Ovary (tissue), 9 donors: Measurements from ENCODE around the gene CHAD. TPM values are rescaled to one million over a fixed set of nuclear protein-coding genes. Genes with fewer than 3 reads are reported as not detected.

Experiments
- DNase-seq, 5 donors: peaks; one replicate each; pipeline ENCODE4 v3.0.0-alpha.2; 2019 to 2020
- H3K27ac ChIP-seq, 2 donors: fragments of 200-600 bp; one replicate each; pipeline versions ENCODE4 v1.5.1 to v1.8.0; 2019 to 2022
- H3K27me3 ChIP-seq: fragments of 200-600 bp; one replicate; pipeline ENCODE4 v1.8.0; 2022
- H3K36me3 ChIP-seq: fragments of 200-600 bp; sonication (generic); one replicate; pipeline ENCODE4 v1.5.1; 2019
- H3K4me1 ChIP-seq: one replicate; pipeline ENCODE4 v1.8.1; 2013; ENCODE audit warnings: mild to moderate bottlenecking, moderate library complexity; ENCODE audit not compliant: insufficient read depth
- H3K4me3 ChIP-seq: fragments of 200-600 bp; sonication (generic); one replicate; pipeline ENCODE4 v1.5.1; 2017
- H3K9me3 ChIP-seq, 2 donors: fragments of 200-600 bp in 1 of 2; sonication (generic) in 1 of 2; one replicate each; pipeline versions ENCODE4 v1.5.1 to v1.8.1; 2013 to 2019; ENCODE audit warnings: mild to moderate bottlenecking in 1 of 2, moderate library complexity in 1 of 2
- EP300 ChIP-seq: sonication (generic); formaldehyde crosslinking; IDR thresholded peaks from one replicate; pipeline ENCODE4 v1.6.1; 2017; ENCODE audit warnings: antibody characterized with exemption
- POLR2A ChIP-seq: fragments of 450-650 bp; IDR thresholded peaks from one replicate; pipeline ENCODE4 v1.6.1; 2017; ENCODE audit warnings: antibody characterized with exemption, mild to moderate bottlenecking, moderate library complexity
- whole genome bisulfite sequencing, 3 donors: extraction: QIAGEN DNeasy Blood & Tissue Kit in 1 of 3; methylation state at CpG; one replicate each; pipeline versions ENCODE4 v1.1.5 to v1.1.7; 2013 to 2017; 5-methylcytosine and 5-hydroxymethylcytosine counted together
- intact Hi-C, 4 donors: fragments of 100-400 bp; cut with DNase I; formaldehyde crosslinking; loops; one replicate each; pipeline versions ENCODE4 v1.11.0 to v1.15.1; 2022 to 2023
- polyA plus RNA-seq, 2 donors: library from polyadenylated mRNA; stranded (reverse); fragments of 200-250 nt in 1 of 2; fragments of 350-450 nt in 1 of 2; fragmentation: Illumina TruSeq in 1 of 2; extraction: RNeasy Lipid Tissue Mini Kit (QIAGEN cat#74804) in 1 of 2; gene quantifications; one replicate each; pipeline ENCODE4 v1.2.3, GENCODE V29; 2013 to 2014
- total RNA-seq, 7 donors: library from RNA; depleted of rRNA in 2 of 7; stranded (reverse); fragments of >200 nt in 2 of 7; fragmentation: NEBNext Ultra II Directional in 3 of 7; extraction: Animal tissue kit (Norgen Biotek cat#: 25700) in 3 of 7; gene quantifications; one replicate each; pipeline versions ENCODE4 v1.1.0 to v1.2.4, GENCODE V29; 2016 to 2023
- TF ChIP-seq, protein P1 (sequence below), 3 donors: fragments of 450-650 bp in 2 of 3; fragments of 200-600 bp in 1 of 3; IDR thresholded peaks; one replicate each; pipeline versions ENCODE4 v1.5.1 to v1.8.0; 2016 to 2022; ENCODE audit warnings: antibody characterized with exemption in 3 of 3, mild to moderate bottlenecking in 1 of 3
- donor health status: DM: no; HTN: no; CAD: no; lungs with moderate emphysema.
- donor health status: DM: no; HTN: no; CAD: no.
- donor health status: Bipolar disorder and iron deficiency.
- donor health status: DM: yes; HTN: yes; CAD: no.
- donor health status: DM: no; HTN: no; CAD: no.
- donor health status: DM: yes; HTN: yes; CAD: no.

CHAD gene
- total and polyA plus RNA-seq, 9 donors: 0.18 to 2.5 (median 0.46) TPM; not detected in 1

DNA sequence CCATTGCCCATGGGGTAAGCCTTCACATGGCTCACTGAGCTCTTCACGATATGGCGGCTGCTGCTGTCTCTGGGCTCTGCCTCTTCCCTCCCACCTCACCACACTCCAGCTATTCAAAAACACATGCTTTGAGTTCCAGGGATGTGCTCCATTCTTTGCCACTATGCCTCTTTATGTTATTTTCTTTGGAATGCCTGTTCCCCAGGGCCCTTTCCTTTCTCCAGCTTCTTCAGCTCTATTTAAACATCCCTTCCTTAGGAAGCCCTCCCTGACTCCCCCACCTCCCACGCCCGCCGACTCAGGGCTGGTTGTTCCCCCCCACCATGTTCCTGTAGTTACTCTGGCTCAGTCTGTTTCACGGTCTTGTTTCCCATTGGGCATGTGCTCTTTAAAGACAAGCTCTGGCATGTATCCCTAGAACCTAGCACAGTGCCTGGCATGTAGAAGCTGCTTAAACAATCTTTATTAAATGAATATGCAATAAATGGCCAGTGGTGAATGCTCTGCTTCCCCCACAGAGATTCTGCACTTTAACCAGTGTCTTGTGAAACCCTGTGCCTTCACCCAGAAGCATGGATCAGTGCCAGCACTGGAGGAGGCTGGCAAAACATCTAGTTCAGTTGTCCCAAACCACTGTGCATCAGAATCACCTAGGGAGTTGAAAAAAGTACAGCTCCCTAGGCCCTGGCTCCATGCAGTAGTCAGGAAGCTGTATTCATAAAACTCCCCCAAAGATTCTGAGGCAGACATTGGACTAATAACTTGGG is 46.4 kb upstream of the CHAD start:
- Histone ChIP-seq H3K36me3 (no peaks in the 10 kb centered on the region), H3K4me3 (no peak overlapping the region), H3K9me3 (no peaks in the 10 kb centered on the region), H3K27ac (peak overlapping the region in 1 of 2 donors; percentile 49), H3K4me1 (peaks cover 33% of the 10 kb centered on the region), H3K27me3 (no peaks in the 10 kb centered on the region)
- intact Hi-C loops: no loop called here
- WGBS, 3 donors: 8 to 13% (median 13%) methylated on average over 6 of the region's 6 CpGs
- peak; percentile 55 to 78 (median 68) for DNase-seq
- TF ChIP-seq, protein P1, sequence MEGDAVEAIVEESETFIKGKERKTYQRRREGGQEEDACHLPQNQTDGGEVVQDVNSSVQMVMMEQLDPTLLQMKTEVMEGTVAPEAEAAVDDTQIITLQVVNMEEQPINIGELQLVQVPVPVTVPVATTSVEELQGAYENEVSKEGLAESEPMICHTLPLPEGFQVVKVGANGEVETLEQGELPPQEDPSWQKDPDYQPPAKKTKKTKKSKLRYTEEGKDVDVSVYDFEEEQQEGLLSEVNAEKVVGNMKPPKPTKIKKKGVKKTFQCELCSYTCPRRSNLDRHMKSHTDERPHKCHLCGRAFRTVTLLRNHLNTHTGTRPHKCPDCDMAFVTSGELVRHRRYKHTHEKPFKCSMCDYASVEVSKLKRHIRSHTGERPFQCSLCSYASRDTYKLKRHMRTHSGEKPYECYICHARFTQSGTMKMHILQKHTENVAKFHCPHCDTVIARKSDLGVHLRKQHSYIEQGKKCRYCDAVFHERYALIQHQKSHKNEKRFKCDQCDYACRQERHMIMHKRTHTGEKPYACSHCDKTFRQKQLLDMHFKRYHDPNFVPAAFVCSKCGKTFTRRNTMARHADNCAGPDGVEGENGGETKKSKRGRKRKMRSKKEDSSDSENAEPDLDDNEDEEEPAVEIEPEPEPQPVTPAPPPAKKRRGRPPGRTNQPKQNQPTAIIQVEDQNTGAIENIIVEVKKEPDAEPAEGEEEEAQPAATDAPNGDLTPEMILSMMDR (IDR thresholded peaks at IDR 0.05): no peak
- TF ChIP-seq POLR2A (no peak), EP300 (no peak)

DNA sequence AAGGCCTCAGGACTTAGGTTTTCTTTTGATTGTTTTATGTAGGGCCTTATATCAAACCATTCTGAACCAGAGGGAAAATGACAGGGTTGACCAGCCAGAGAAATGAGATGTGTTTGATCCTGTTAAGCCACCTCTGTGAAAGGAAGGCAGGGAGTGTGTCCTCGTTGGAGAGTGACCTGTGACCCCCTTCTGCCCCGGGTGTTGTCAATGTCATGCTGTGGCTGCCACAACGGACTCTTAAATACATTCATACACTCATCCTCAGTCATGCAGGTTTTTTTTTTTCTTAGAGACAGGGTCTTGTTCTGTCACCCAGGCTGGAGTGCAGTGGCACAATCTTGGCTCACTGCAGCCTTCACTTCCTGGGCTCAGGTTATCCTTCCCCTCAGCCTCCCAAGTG is 45.7 kb upstream of the CHAD start:
- H3K4me1 ChIP-seq: peaks cover 32% of the 10 kb centered on the region
- no peaks in the 10 kb centered on the region for H3K36me3 ChIP-seq
- H3K4me3 ChIP-seq: no peak overlapping the region
- no peaks in the 10 kb centered on the region for H3K27me3 ChIP-seq
- DNase-seq: no peak
- intact Hi-C loops: no loop called here
- no peak for TF ChIP-seq POLR2A
- TF ChIP-seq, protein P1 (IDR thresholded peaks at IDR 0.05): no peak
- TF ChIP-seq EP300: no peak
- peak overlapping the region in 1 of 2 donors; percentile 49 for H3K27ac ChIP-seq
- no peaks in the 10 kb centered on the region for H3K9me3 ChIP-seq
- WGBS, 3 donors: 23 to 47% (median 29%) methylated on average over 3 of the region's 3 CpGs

DNA sequence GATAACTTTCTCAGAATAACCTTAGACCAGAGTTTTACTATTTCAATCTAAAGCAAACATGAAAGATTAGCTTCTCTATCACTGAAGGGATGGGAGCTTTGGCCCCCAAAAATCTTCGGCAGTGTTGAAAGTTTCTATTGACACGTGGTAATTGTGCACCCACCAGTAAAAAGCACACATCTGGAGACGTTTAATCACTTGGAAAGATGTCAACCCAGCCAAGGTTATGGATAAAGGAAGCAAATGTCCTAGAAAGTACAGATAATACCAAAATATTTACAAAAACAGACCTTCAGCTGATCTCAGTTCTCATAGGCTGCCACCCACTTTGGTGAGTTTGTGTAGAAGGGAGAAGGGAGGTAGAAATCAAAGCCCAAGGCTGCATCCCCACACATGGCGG is 44.8 kb upstream of the CHAD start:
- H3K36me3 ChIP-seq: no peaks in the 10 kb centered on the region
- 8 to 22% (median 19%) methylated on average over 4 of the region's 4 CpGs for WGBS, 3 donors
- H3K27me3 ChIP-seq: no peaks in the 10 kb centered on the region
- peak in 2 of 5 donors; percentile 48 to 51 for DNase-seq
- H3K4me3 ChIP-seq: no peak overlapping the region
- no peaks in the 10 kb centered on the region for H3K9me3 ChIP-seq
- peaks cover 29% of the 10 kb centered on the region for H3K4me1 ChIP-seq
- TF ChIP-seq, protein P1 (IDR thresholded peaks at IDR 0.05): no peak
- peak overlapping the region in 1 of 2 donors; percentile 49 for H3K27ac ChIP-seq
- intact Hi-C loops: no loop called here

DNA sequence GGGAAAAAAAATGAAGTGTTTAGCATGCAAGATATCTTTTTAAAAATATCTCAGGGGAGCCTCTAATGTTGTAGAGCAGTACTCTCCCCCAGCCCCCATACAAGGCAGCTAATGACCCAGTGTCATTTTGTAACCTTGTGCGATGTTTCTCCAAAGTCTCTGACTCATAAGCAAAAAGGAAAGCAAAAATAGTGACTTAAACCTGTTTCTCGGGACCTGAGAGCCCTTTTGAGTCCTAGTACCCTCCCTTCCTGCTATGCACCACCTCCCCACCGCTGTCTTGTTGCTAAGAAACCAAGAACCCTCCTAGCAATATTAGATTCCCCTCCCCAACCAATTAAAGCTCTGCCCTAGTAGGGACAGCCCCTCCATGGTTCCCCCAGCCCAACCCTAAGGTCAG is 42.4 kb upstream of the CHAD start:
- peak in 2 of 5 donors; percentile 55 to 65 for DNase-seq
- WGBS, 3 donors: 5 to 9% (median 6%) methylated on average over 3 of the region's 3 CpGs
- H3K9me3 ChIP-seq: no peaks in the 10 kb centered on the region
- no peaks in the 10 kb centered on the region for H3K27me3 ChIP-seq
- H3K4me3 ChIP-seq: no peak overlapping the region
- H3K27ac ChIP-seq: peak overlapping the region; percentile 7 to 76
- intact Hi-C loops: no loop called here
- no peaks in the 10 kb centered on the region for H3K36me3 ChIP-seq
- peaks cover 24% of the 10 kb centered on the region for H3K4me1 ChIP-seq
- TF ChIP-seq POLR2A: no peak
- TF ChIP-seq, protein P1 (IDR thresholded peaks at IDR 0.05): no peak
- TF ChIP-seq EP300: no peak
